Measurements from ENCODE around the gene CALML6. TPM values are rescaled to one million over a fixed set of nuclear protein-coding genes. Genes with fewer than 3 reads are reported as not detected.

The CALML6 gene
- total RNA-seq, 1 donor from 2014 or later = 0.49 TPM

- Histone ChIP-seq H3K27me3 (no peaks in the 10 kb centered on the region), H3K9me3 (no peaks in the 10 kb centered on the region), H3K36me3 (no peaks in the 10 kb centered on the region), H3K4me1 (peaks cover 21% of the 10 kb centered on the region), H3K4me3 (peak overlapping the region; percentile 48 to 53), H3K27ac (peak overlapping the region; percentile 38)
- intact Hi-C loops (cut with DNase I) = no loop called here
- DNase-seq (ENCODE audit: extremely low spot score in 2 of 2) = no peak
- TF ChIP-seq POLR2A (IDR thresholded peaks at IDR 0.05) (no peak), CTCF (IDR thresholded peaks at IDR 0.05) (no peak), POLR2AphosphoS5 (IDR thresholded peaks at IDR 0.05; ENCODE audit: insufficient read depth in 1 of 2, low read depth in 1 of 2) (no peak)
Observed at GRCh38 chr1:1917995-1918900, 3.2 kb downstream of the CALML6 start.

DNA sequence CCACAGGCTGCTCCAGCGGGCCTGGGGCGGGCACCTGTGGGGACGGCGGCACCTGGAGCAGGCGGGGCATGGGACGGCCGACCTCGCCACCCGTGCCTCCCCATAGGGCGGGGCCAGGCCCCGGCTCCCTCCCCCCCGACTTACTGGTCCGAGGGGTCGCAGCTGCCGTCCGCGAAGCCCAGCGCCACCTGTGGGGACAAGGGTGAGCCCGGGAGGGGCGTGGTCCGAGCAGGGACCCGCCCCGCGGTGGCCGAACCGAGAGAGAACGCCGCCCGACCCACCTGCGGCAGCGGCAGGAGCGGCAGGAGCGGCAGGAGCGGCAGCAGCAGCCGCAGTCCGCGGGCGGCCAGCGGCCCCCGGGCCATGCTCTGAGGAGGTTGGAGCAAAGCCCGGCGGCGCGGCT lies 3.8 kb downstream of the CALML6 start, which contains the start of gene TMEM52:
Gene TMEM52 (minus strand): TSS at position 379 of the 403 bp plus-strand sequence. CDS start 14 bp downstream, at position 365.
- Histone ChIP-seq H3K27me3 (no peaks in the 10 kb centered on the region), H3K9me3 (no peaks in the 10 kb centered on the region), H3K4me3 (peak within 1 kb of the TSS; percentile 48 to 53), H3K4me1 (peaks cover 21% of the 10 kb centered on the region), H3K27ac (peak within 1 kb of the TSS; percentile 38), H3K36me3 (no peaks in the 10 kb centered on the region)
- intact Hi-C loops (cut with DNase I) = no loop called here
- DNase-seq (ENCODE audit: extremely low spot score in 2 of 2) = no peak
- no peak for TF ChIP-seq POLR2AphosphoS5 (IDR thresholded peaks at IDR 0.05; ENCODE audit: insufficient read depth in 1 of 2, low read depth in 1 of 2)
- peak in 1 of 2 donors; percentile 3 for TF ChIP-seq POLR2A (IDR thresholded peaks at IDR 0.05)

DNA sequence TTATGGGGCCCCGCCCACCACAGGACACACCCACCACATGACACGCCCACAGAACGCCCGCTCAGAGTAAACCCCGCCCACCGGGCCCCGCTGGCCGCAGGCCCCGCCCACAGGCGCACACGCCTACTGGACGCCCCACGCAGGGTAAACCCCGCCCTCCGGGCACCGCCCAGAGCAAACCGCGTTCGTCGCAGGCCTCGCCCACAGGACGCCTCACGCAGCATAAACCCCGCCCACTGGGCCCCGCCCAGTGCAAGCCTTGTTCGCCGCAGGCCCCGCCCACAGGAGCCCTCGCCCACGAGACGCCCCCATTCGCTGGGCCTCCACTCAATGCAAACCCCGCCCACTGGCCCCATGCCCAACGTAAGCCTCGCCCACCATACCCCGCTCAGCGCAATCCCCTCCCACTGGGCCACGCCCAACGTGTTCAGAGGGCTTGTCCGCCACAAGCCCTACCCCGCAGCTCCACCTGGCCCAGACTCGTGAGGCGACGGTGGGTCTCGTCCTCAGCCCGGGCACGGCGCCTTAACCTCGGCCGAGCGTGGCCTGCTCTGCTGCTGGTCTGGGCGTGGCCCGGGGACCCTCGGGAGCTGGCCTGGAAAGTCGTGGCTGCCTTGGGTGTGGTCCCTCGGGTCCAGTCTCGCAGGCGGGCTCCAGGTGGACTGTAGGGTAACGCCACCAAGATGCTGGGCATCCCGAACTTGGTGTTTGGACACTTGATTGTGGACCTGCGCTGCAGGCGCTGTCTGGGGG lies 4.4 kb downstream of the CALML6 start:
- peak in 1 of 2 donors; percentile 98 for DNase-seq (ENCODE audit: extremely low spot score in 2 of 2)
- intact Hi-C loops (cut with DNase I) = no loop called here
- Histone ChIP-seq H3K27me3 (no peaks in the 10 kb centered on the region), H3K27ac (peak overlapping the region; percentile 38), H3K4me1 (peaks cover 21% of the 10 kb centered on the region), H3K36me3 (no peaks in the 10 kb centered on the region), H3K4me3 (peak overlapping the region; percentile 48 to 53), H3K9me3 (no peaks in the 10 kb centered on the region)
- peak in 1 of 3 experiments; percentile 2 for TF ChIP-seq CTCF (IDR thresholded peaks at IDR 0.05)
- peak; percentile 68 to 73 for TF ChIP-seq POLR2AphosphoS5 (IDR thresholded peaks at IDR 0.05; ENCODE audit: insufficient read depth in 1 of 2, low read depth in 1 of 2)
- no peak for TF ChIP-seq POLR2A (IDR thresholded peaks at IDR 0.05)

GRCh38 chr1:1920057-1920607 lies 5.1 kb downstream of the CALML6 start:
- no peaks in the 10 kb centered on the region for H3K9me3 ChIP-seq
- no peaks in the 10 kb centered on the region for H3K27me3 ChIP-seq
- H3K36me3 ChIP-seq = no peaks in the 10 kb centered on the region
- peak overlapping the region; percentile 48 to 53 for H3K4me3 ChIP-seq
- intact Hi-C loops (cut with DNase I) = no loop called here
- peaks cover 21% of the 10 kb centered on the region for H3K4me1 ChIP-seq
- DNase-seq (ENCODE audit: extremely low spot score in 2 of 2) = no peak
- TF ChIP-seq POLR2AphosphoS5 (IDR thresholded peaks at IDR 0.05; ENCODE audit: insufficient read depth in 1 of 2, low read depth in 1 of 2) = no peak
- TF ChIP-seq CTCF (IDR thresholded peaks at IDR 0.05) = no peak
- TF ChIP-seq POLR2A (IDR thresholded peaks at IDR 0.05) = no peak
- peak overlapping the region; percentile 32 for H3K27ac ChIP-seq

Data from vagina (tissue), 2 donors.